HG02870 (cell line): ENCODE data around the gene AGRN.
"Not testable (repeated sequence)": the region's sequence is repeated elsewhere in the genome, so short reads cannot be mapped to it uniquely, and the experiment has no call there.

Source experiments
- ATAC-seq: cut with Tn5 transposase; IDR thresholded peaks from one replicate; pipeline ENCODE4 v1.9.1; 2021; ENCODE audit warnings: mild to moderate bottlenecking, moderate library complexity; ENCODE audit not compliant: unreplicated experiment

AGRN gene

DNA sequence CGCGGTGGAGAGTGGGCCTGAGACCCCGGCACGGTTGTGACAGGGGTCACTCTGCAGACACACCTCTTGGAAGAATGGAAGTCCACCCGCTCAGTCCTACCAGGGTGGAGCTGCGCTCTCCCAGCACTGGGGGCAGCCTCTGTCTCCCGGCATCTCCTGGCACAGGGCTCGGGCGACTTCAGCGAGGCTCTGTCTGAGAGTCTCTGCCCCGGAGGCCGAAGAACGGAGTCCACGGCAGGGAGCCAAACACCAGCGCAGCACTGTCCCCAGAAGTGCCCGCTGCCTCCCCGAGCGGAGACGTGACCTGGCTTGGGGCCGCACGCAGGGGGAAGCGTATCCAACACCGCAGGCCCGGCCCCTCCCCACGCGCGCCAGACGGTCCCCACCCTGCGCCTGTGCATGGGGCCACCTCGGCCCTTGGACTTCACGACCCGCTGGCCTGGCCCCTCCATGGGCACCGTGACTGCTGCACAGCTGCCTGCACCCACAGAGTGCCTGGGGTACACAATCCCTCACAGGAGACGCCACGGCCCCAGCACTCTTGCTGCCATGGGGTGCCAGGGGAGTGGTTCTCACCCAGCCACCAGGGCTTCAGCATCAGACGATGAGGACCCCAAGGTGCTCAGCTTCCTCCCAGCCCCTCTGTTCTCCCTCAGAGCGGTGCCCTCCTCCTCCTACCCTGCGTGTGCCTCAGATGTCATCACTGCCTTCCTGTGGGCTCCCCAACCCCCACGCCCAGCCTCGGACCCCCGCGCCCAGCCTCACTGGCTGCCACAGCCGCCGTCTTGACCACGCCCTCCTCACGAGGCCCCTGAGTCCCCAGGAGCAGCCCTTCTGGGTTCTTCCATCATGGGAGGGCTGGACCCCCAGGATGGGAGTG lies 69.1 kb downstream of the AGRN start:
- ATAC-seq = no peak

DNA sequence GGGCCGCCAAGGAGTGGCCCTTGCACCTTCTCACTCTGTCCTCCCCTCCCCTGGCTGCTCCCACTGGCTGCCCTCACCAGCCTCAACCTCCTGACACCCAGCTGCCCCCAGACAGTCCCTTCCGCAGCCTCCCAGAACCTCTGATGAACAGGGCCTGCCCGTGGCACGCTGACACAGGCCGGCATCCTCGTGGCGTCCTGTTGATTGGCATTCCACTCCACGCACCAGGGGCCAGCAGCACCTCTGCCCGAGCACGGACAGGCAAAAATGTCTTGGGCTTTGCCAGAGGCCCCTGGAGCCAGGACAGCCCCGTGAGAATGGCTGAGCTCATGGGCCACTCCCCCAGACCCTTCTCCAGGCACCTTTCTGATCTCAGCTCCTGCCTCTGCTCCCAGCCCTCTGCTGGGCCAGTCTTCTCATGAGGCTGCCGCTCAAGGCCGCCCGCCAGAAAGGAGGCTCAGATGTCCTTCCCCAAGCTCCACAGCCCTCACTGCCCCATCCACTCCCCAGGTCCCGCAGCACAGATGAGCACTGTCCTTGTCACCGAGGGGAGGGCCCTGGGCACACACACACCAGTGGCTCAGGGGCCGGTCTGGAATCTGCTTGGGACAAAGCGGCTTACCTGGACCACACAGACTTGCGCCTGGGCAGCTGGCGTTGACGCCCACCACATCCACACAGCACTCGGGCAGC lies 70.0 kb downstream of the AGRN start:
- no peak for ATAC-seq

DNA sequence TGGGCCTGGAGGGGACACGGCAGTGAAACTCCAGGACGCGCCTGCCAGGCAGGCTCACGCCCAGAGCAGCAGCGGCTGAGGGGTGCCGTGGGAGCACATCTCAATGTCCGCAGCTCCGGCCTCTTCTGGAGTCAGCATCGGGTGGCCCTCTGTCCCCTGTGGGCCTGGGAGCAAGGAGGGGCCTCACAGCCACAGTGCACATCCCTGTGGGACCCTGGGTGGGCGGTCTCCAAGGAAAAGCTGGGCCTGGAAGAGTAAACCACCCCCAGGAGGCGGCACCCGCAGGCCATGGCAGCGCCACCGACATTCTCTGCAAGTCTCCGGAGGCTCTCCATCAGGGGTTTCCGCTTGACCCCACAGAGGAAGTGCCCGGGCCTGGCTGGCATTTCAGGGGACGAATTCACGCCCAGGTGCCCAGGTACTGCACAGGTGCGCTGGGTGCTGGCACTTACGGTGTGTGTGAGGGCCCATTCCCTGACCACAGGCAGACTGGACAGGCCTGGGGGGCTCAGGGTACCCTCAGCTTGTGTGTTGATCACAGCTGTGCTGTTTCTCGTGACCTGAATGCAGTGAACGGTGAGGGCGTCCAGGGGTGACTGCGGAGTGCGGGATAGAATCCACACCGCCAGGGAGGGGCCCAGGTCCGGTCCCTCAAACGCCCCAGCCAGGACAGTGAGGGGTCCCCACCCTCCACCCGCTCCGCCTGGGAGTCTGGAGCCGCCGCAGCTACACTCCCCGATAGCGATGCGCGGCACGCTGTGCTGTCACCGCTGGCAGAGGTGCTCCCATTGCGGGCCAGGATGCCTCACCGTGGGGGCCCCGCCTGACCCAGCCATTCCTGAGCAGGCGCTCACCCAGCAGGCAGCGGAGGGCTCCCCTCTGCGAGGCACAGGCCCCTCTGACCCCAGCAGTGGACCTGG lies 70.8 kb downstream of the AGRN start:
- ATAC-seq = no peak

DNA sequence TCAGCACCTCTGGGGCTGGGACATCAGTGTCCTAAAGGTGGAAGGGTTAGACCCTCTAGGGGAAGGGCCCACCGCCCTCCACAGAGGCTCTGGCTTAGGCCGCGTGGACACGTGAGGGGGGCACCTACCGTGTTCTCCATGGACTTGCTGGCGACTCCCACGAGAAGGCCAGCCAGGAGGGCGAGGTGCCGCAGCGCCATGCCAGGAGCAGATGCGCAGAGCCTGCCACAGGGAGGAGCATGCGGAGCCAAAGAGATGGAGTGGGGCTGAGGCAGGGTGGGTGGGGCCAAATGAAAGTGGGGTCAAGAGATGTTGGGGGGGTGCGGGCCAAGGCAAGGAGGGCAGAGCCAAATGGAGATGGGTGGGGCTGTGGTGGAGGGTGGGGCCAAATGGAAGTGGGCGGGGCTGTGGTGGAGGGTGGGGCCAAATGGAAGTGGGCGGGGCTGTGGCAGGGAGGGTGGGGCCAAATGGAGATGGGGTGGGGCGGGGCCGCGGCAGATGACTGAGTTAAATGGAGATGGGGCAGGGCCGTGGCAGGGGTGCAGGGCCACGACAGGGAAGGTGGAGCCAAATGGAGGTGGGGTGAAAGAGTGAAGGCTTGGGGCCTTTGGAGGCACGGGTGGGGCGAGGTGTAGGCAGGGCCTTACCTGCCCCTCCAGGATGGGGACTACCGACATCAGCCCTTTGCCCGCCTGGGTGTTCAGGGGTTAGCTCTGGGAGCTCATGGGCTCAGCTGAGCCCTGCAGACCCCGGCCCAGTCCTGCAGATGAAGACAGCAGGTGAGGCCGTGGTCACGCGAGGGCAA lies 71.6 kb downstream of the AGRN start:
- no peak for ATAC-seq

DNA sequence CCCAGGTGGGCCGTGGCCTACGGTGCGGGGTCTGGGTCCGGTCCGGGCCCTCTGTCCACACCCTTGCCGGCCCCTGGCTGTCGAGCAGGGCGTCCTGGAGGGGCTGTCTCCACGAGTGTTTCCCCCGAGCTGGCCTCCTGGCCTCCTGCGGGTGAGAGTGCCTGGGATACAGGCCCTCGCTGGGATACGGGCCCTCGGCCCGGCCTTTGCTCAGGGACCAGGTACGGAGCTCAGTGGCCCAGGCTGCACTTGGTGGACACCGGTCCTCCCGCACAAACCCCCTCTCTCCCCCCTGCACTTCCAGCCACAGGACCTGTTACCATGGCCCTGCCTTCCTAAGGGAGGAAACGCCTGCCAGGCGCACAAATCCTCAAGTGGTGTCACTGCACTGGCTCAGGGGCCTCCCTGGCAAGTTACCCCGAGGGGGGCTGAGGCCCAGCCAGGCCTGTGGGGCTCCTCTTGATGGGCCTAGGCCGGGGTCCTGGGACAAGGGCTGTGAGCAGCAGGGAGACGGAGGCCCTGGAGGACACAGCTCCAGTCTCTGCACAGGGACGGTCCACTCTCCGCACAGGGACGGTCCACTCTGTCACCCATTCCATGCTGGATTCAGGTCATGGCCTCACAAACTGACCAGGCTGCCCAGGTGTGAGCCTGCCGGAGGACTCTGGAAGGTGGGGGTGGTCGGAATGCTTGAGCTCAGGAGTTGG lies 72.4 kb downstream of the AGRN start:
- ATAC-seq = no peak

DNA sequence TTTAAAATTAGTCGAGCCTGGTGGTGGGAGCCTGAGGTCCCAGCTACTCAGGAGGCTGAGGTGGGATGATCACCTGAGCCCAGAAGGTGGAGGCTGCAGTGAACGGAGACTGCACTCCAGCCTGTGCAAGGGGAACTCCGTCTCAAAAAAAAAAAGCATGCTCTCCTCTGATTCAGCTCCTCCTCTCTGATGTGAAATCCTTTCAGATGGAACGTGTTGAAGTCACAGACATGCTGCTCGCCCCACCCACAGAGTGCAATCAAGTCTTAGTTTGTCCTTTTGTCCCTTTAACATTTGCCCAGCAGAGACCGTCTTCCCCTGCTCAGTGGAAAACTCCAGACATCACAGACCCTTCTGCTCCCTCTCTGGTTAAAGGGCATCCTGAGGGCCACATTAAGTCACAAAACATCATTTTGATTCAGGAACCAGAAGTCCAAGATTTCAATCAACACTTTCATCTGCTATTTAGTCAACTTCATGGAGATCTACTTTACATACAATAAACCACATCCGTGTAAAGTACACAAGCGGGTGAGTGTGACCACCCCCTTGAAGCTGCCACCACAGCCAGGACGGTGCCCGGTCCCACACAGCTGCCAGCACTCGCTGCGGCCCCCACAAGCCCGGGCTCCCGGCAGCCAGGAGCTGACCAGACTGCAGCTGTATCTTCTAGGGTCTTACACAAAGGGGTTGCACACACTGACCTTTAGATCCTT lies 73.1 kb downstream of the AGRN start:
- no peak for ATAC-seq

DNA sequence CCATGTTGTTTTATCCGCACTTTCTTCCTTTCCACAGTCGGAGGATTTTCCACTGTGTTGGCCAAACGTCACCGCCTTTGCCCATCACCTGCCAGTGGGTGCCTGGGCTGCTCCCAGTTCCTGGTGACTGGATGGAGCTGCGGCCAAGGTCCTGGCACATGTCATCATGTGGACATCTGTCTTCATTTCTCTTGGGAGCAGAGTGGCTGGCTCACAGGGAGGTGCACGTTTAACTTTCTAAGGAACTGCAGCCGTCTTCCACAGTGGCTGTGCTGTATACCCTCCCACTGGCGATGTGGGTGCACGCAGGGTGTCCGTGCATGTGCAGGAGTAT lies 73.7 kb downstream of the AGRN start:
- no peak for ATAC-seq

DNA sequence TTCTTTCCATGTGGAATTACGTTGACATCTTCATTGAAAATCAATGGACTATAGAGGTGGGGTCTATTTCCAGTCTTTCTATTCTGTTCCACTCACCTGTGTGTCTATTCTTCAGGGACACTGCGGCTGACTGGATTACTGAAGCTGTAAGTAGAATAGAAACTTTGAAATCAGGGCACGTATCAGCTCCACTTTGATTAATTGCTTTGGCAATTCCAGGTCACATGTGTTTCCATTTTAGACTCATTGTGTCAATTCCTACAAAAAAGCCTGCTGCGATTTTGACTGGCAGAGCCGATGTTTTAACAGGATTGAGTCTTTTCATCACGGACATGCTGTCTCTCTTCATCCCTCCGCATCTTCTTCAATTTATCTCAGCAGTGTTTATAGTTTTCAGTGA lies 75.1 kb downstream of the AGRN start:
- ATAC-seq = no peak

DNA sequence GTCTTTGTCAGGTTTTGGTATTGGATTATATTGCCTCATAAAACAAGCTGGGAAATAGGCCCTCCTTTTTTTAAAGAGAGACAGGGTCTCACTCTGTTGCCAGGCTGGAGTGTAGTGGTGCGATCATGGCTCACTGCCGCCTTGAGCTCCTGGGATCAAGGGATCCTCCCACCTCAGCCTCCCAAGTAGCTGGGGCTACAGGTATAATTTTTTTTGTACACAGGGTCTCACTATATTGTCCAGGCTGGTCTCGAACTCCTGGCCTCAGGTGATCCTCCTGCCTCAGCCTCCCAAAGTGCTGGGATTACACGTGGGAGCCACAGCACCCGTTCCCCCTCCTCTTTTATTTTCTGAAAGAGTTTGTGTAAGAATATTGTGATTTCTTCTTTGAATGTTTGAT lies 76.2 kb downstream of the AGRN start:
- not testable (repeated sequence) for ATAC-seq

DNA sequence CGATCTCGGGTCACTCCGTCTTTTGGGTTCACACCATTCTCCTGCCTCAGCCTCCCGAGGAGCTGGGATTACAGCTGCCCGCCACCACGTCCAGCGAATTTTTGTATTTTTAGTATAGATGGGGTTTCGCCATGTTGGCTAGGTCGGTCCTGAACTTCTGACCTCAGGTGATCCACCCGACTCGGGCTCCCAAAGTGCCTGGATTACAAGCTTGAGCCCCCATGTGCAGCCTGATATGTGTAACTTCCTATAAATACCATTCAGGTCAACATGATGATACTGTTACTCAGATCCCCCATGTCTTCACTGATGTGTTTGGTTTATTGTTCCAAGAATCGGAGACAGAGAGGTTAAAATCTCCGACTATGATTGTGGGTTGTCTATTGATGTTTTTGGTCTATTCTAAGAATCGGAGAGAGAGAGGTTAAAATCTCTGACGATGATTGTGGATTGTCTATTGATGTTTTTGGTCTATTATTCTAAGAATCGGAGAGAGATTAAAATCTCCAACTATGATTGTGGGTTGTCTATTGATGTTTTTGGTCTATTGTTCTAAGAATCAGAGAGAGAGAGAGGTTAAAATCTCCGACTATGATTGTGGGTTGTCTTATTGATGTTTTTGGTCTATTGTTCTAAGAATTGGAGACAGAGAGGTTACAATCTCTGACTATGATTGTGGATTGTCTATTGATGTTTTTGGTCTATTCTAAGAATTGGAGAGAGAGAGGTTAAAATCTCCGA lies 78.9 kb downstream of the AGRN start:
- no peak for ATAC-seq

DNA sequence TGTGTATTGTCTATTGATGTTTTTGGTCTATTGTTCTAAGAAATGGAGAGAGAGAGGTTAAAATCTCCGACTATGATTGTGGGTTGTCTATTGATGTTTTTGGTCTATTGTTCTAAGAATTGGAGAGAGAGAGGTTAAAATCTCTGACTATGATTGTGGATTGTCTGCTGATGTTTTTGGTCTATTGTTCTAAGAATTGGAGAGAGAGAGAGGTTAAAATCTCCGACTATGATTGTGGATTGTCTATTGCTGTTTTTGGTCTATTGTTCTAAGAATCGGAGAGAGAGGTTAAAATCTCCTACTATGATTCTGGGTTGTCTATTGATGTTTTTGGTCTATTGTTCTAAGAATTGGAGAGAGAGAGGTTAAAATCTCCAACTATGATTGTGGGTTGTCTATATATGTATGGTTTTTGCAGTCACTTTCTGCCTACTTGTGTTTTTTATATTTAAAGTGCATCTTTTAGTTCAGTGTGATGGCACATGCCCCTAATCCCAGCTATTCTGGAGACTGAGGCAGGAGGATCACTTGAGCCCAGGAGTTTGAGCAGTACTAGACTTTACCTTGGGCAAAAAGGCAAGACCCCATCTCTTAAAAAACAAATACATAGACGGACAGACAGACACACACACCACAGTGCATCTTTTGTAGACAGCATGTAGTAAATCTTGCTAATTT lies 79.7 kb downstream of the AGRN start:
- no peak for ATAC-seq

DNA sequence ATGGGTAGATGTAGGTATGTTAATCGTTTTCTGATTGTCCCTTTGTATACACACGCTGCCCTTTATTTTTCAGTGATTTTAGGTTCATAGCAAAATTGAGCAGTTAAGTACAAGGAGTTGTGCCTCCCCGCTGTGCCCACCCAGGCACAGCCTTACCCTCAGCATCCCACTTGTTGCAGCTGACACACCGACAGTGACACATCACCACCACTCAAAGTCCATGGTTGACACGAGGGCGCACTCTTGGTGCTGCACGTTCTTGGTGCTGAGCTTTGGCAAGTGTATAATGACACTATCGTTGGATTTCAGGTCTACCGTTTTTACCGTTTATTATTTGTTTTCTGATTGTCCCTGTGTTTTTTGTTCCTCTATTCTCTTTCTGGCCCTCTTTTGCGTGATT lies 80.4 kb downstream of the AGRN start:
- no peak for ATAC-seq

DNA sequence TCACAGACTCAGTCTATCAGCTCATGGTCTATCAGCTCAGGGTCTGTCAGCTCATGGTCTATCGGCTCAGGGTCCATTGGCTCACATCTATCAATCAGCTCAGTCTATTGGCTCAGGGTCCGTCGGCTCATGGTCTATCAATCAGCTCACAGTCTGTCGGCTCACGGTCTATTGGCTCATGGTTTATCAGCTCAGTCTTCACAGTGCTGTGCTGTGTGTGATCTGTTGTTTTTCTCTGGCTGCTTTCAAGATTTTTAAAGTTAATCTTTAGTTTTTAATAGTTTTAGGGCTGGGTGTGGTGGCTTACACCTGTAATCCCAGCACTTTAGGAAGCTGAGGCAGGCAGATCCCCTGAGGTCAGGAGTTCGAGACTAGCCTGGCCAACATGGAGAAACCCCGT lies 81.6 kb downstream of the AGRN start:
- ATAC-seq = no peak

DNA sequence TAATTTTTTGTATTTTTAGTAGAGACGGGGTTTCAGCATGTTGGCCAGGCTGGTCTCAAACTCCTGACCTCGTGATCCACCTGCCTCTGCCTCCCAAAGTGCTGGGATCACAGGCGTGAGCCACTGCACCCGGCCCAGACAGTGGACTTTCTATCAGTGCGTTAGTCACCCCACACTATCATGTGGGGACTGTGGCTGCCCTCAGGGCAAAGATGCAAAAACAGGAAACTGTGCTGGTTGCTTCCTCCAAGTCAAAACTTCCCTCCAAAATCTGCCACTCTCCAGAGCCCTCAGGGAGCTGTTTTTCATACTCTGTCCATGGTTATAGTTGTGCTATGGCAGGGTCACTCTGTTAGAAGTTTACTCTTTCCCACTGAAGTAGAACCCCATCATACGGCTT lies 84.2 kb downstream of the AGRN start:
- not testable (repeated sequence) for ATAC-seq
